ENCODE measurements around the gene YPEL3.

YPEL3 gene

DNA sequence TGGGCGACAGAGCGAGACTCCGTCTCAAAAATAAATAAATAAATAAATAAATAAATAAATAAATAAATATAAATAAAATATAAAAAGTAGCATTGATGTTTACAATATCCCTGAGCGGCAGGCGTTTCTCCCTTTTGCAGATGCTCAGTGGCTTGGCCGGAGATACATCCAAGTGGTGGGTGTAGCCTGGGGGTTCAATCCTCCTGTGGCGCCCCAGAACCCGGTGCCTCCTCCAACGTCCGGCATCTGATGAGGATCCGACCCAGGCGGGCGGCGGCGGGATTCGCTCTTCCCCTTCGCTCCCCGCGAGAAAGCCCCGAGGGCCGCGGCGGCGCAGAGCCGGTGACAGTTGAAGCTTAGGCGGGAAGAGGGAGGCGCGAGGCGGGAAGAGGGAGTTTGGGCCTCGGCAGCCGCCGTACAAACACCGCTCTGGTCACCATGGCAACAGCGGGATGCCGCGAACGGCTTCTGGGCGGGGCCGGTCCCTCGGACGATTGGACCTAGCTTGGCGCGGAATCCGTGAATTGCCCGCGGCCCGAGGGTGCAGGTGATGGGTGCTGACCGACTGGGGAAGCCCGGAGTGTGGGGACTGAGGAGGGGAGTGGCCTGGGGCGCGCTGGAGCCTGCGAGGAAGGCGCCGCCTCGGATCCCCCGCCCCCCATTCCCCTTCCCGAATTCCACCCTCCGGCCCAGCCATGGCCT is 43.2 kb downstream of the YPEL3 start (continued):
- TF ChIP-seq, protein P1, sequence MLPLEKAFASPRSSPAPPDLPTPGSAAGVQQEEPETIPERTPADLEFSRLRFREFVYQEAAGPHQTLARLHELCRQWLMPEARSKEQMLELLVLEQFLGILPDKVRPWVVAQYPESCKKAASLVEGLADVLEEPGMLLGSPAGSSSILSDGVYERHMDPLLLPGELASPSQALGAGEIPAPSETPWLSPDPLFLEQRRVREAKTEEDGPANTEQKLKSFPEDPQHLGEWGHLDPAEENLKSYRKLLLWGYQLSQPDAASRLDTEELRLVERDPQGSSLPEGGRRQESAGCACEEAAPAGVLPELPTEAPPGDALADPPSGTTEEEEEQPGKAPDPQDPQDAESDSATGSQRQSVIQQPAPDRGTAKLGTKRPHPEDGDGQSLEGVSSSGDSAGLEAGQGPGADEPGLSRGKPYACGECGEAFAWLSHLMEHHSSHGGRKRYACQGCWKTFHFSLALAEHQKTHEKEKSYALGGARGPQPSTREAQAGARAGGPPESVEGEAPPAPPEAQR (tag by site-specific recombination; IDR thresholded peaks at IDR 0.05): peak; percentile 61; the same call in 1 of the 2 replicates
- TF ChIP-seq, protein P2, sequence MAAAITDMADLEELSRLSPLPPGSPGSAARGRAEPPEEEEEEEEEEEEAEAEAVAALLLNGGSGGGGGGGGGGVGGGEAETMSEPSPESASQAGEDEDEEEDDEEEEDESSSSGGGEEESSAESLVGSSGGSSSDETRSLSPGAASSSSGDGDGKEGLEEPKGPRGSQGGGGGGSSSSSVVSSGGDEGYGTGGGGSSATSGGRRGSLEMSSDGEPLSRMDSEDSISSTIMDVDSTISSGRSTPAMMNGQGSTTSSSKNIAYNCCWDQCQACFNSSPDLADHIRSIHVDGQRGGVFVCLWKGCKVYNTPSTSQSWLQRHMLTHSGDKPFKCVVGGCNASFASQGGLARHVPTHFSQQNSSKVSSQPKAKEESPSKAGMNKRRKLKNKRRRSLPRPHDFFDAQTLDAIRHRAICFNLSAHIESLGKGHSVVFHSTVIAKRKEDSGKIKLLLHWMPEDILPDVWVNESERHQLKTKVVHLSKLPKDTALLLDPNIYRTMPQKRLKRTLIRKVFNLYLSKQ (tag by site-specific recombination; IDR thresholded peaks at IDR 0.05; ENCODE audit: borderline replicate concordance): peak; percentile 98
- peak; percentile 97 for TF ChIP-seq ZNF24 (tag by site-specific recombination; IDR thresholded peaks at IDR 0.05)
- TF ChIP-seq ZNF623 (tag by site-specific recombination; IDR thresholded peaks at IDR 0.05): peak; percentile 92
- peak; percentile 92 for TF ChIP-seq ZNF629 (tag by site-specific recombination; IDR thresholded peaks at IDR 0.05)
- TF ChIP-seq, protein P3, sequence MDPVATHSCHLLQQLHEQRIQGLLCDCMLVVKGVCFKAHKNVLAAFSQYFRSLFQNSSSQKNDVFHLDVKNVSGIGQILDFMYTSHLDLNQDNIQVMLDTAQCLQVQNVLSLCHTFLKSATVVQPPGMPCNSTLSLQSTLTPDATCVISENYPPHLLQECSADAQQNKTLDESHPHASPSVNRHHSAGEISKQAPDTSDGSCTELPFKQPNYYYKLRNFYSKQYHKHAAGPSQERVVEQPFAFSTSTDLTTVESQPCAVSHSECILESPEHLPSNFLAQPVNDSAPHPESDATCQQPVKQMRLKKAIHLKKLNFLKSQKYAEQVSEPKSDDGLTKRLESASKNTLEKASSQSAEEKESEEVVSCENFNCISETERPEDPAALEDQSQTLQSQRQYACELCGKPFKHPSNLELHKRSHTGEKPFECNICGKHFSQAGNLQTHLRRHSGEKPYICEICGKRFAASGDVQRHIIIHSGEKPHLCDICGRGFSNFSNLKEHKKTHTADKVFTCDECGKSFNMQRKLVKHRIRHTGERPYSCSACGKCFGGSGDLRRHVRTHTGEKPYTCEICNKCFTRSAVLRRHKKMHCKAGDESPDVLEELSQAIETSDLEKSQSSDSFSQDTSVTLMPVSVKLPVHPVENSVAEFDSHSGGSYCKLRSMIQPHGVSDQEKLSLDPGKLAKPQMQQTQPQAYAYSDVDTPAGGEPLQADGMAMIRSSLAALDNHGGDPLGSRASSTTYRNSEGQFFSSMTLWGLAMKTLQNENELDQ (tag by site-specific recombination; IDR thresholded peaks at IDR 0.05; ENCODE audit: low read depth): no peak
- TF ChIP-seq ZNF366 (tag by site-specific recombination; conservative IDR thresholded peaks at IDR 0.05): peak; percentile 68
- TF ChIP-seq, protein P4, sequence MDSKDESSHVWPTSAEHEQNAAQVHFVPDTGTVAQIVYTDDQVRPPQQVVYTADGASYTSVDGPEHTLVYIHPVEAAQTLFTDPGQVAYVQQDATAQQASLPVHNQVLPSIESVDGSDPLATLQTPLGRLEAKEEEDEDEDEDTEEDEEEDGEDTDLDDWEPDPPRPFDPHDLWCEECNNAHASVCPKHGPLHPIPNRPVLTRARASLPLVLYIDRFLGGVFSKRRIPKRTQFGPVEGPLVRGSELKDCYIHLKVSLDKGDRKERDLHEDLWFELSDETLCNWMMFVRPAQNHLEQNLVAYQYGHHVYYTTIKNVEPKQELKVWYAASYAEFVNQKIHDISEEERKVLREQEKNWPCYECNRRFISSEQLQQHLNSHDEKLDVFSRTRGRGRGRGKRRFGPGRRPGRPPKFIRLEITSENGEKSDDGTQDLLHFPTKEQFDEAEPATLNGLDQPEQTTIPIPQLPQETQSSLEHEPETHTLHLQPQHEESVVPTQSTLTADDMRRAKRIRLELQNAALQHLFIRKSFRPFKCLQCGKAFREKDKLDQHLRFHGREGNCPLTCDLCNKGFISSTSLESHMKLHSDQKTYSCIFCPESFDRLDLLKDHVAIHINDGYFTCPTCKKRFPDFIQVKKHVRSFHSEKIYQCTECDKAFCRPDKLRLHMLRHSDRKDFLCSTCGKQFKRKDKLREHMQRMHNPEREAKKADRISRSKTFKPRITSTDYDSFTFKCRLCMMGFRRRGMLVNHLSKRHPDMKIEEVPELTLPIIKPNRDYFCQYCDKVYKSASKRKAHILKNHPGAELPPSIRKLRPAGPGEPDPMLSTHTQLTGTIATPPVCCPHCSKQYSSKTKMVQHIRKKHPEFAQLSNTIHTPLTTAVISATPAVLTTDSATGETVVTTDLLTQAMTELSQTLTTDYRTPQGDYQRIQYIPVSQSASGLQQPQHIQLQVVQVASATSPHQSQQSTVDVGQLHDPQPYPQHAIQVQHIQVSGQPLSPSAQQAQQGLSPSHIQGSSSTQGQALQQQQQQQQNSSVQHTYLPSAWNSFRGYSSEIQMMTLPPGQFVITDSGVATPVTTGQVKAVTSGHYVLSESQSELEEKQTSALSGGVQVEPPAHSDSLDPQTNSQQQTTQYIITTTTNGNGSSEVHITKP (tag by site-specific recombination; IDR thresholded peaks at IDR 0.05): peak; percentile 97
- no peak for TF ChIP-seq ZNF239 (tag by site-specific recombination; IDR thresholded peaks at IDR 0.05)
- no peak for TF ChIP-seq ZNF747 (tag by site-specific recombination; IDR thresholded peaks at IDR 0.05)
- TF ChIP-seq KLF8 (tag by site-specific recombination; IDR thresholded peaks at IDR 0.05): peak; percentile 95
- 0 out of 2 replicates have a peak, but pooled peaks have one; percentile 44 for TF ChIP-seq ZNF16 (tag by site-specific recombination; IDR thresholded peaks at IDR 0.05; ENCODE audit: low read depth)
- peak; percentile 100 for TF ChIP-seq ZNF426 (tag by site-specific recombination; IDR thresholded peaks at IDR 0.05)
- no peak for TF ChIP-seq ZNF416 (tag by site-specific recombination; IDR thresholded peaks at IDR 0.05)
- TF ChIP-seq KLF16 (tag by site-specific recombination; IDR thresholded peaks at IDR 0.05): peak; percentile 93
- TF ChIP-seq, protein P5, sequence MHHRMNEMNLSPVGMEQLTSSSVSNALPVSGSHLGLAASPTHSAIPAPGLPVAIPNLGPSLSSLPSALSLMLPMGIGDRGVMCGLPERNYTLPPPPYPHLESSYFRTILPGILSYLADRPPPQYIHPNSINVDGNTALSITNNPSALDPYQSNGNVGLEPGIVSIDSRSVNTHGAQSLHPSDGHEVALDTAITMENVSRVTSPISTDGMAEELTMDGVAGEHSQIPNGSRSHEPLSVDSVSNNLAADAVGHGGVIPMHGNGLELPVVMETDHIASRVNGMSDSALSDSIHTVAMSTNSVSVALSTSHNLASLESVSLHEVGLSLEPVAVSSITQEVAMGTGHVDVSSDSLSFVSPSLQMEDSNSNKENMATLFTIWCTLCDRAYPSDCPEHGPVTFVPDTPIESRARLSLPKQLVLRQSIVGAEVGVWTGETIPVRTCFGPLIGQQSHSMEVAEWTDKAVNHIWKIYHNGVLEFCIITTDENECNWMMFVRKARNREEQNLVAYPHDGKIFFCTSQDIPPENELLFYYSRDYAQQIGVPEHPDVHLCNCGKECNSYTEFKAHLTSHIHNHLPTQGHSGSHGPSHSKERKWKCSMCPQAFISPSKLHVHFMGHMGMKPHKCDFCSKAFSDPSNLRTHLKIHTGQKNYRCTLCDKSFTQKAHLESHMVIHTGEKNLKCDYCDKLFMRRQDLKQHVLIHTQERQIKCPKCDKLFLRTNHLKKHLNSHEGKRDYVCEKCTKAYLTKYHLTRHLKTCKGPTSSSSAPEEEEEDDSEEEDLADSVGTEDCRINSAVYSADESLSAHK (tag by site-specific recombination; IDR thresholded peaks at IDR 0.05): peak; percentile 73
- TF ChIP-seq ZBTB1 (tag by site-specific recombination; IDR thresholded peaks at IDR 0.05): peak; percentile 81; the same call in 1 of the 2 replicates
- no peak for TF ChIP-seq ZNF175 (tag by site-specific recombination; IDR thresholded peaks at IDR 0.05)
- TF ChIP-seq OSR2 (tag by site-specific recombination; IDR thresholded peaks at IDR 0.05): peak; percentile 45; the same call in 1 of the 2 replicates
- TF ChIP-seq, protein P6, sequence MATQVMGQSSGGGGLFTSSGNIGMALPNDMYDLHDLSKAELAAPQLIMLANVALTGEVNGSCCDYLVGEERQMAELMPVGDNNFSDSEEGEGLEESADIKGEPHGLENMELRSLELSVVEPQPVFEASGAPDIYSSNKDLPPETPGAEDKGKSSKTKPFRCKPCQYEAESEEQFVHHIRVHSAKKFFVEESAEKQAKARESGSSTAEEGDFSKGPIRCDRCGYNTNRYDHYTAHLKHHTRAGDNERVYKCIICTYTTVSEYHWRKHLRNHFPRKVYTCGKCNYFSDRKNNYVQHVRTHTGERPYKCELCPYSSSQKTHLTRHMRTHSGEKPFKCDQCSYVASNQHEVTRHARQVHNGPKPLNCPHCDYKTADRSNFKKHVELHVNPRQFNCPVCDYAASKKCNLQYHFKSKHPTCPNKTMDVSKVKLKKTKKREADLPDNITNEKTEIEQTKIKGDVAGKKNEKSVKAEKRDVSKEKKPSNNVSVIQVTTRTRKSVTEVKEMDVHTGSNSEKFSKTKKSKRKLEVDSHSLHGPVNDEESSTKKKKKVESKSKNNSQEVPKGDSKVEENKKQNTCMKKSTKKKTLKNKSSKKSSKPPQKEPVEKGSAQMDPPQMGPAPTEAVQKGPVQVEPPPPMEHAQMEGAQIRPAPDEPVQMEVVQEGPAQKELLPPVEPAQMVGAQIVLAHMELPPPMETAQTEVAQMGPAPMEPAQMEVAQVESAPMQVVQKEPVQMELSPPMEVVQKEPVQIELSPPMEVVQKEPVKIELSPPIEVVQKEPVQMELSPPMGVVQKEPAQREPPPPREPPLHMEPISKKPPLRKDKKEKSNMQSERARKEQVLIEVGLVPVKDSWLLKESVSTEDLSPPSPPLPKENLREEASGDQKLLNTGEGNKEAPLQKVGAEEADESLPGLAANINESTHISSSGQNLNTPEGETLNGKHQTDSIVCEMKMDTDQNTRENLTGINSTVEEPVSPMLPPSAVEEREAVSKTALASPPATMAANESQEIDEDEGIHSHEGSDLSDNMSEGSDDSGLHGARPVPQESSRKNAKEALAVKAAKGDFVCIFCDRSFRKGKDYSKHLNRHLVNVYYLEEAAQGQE (tag by site-specific recombination; IDR thresholded peaks at IDR 0.05): peak; percentile 91
- peak; percentile 80 for TF ChIP-seq ZNF843 (tag by site-specific recombination; IDR thresholded peaks at IDR 0.05)
- peak; percentile 83 for TF ChIP-seq SP2 (tag by site-specific recombination; IDR thresholded peaks at IDR 0.05)
- TF ChIP-seq ZIC2 (tag by site-specific recombination; IDR thresholded peaks at IDR 0.05): peak; percentile 53; the same call in 1 of the 2 replicates
- no peak for TF ChIP-seq ZNF114 (tag by site-specific recombination; IDR thresholded peaks at IDR 0.05)
- peak; percentile 63 for TF ChIP-seq SCRT2 (tag by site-specific recombination; IDR thresholded peaks at IDR 0.05)

Data from HEK293 (cell line).